GM10248 (cell line): ENCODE results near the gene BACH2.

Experiments used
- CTCF ChIA-PET: fragments of 300-600 bp; sonication (Branson Sonifier 250); formaldehyde crosslinking; extraction: SDS; loops from one replicate; lab custom pipeline; 2021; ENCODE audit warnings: antibody characterized with exemption; lab: Yijun Ruan, JAX
- POLR2A ChIA-PET: fragments of 350-650 bp; sonication (Branson Sonifier 250); formaldehyde crosslinking; extraction: SDS; loops from one replicate; lab custom pipeline; 2020; ENCODE audit warnings: antibody characterized with exemption; lab: Yijun Ruan, JAX
- DNase-seq: peaks from one replicate; pipeline ENCODE4 v3.0.0; 2012; ENCODE audit errors: extremely low spot score
- CTCF ChIP-seq: IDR thresholded peaks from 2 replicates; pipeline ENCODE4 v1.5.1; 2012; ENCODE audit warnings: mild to moderate bottlenecking, low read depth; ENCODE audit errors: extremely low read depth, missing control alignments, control extremely low read depth

The BACH2 gene

GRCh38 chr6:89992818-89993217, 303.8 kb downstream of the BACH2 start:
- no peak for TF ChIP-seq CTCF
- CTCF ChIA-PET, result no interaction called here
- DNase-seq, result no peak
- POLR2A ChIA-PET, result no interaction called here

GRCh38 chr6:89989742-89990141, 306.9 kb downstream of the BACH2 start:
- CTCF ChIA-PET, result no interaction called here
- DNase-seq, result no peak
- POLR2A ChIA-PET, result interaction anchor here (0.7 kb wide), 1 partner anchor 508 kb away, joined by 3 read pairs; no protein-coding TSS in a partner anchor
- no peak for TF ChIP-seq CTCF

- CTCF ChIA-PET, result interaction anchor here (1.0 to 2.8 kb wide), 2 partner anchors 17 to 19 kb away, joined by 3 to 7 read pairs; no protein-coding TSS in a partner anchor
- no peak for TF ChIP-seq CTCF
- DNase-seq, result no peak
- POLR2A ChIA-PET, result no interaction called here
Observed at GRCh38 chr6:89987830-89988229, 308.8 kb downstream of the BACH2 start.

- no peak for TF ChIP-seq CTCF
- no peak for DNase-seq
- CTCF ChIA-PET, result interaction anchor here (0.7 to 2.8 kb wide), 5 partner anchors 13 to 47 kb away, joined by 3 to 7 read pairs (median 3); no protein-coding TSS in a partner anchor
- POLR2A ChIA-PET, result no interaction called here
Observed at GRCh38 chr6:89987140-89987539, 309.5 kb downstream of the BACH2 start.

- ChIA-PET CTCF (interaction anchor here (0.7 to 2.8 kb wide), 5 partner anchors 9 to 46 kb away, joined by 3 to 7 read pairs (median 4); no protein-coding TSS in a partner anchor), POLR2A (interaction anchor here (0.6 kb wide), 1 partner anchor 550 kb away, joined by 3 read pairs; no protein-coding TSS in a partner anchor)
- DNase-seq, result no peak
- TF ChIP-seq CTCF, result no peak
Observed at GRCh38 chr6:89986650-89987074, 310.0 kb downstream of the BACH2 start.

GRCh38 chr6:89985751-89986493, 310.7 kb downstream of the BACH2 start:
- CTCF ChIA-PET, result interaction anchor here (0.9 to 2.8 kb wide), 4 partner anchors 9 to 192 kb away, joined by 3 to 7 read pairs (median 4); no protein-coding TSS in a partner anchor

More at GRCh38 chr6:89985751-89986493, 310.7 kb downstream of the BACH2 start:
- TF ChIP-seq CTCF, result no peak
- DNase-seq, result no peak
- POLR2A ChIA-PET, result interaction anchor here (0.6 kb wide), 1 partner anchor 549 kb away, joined by 3 read pairs; no protein-coding TSS in a partner anchor
